Stimulated activated CD8-positive, alpha-beta memory T cell treated with anti-CD3 and anti-CD28 coated beads, Interleukin-4, amount 100 ng/mL, for 24 hours (primary cell): Measurements from ENCODE around the gene KCNK15.

Source experiments
- DNase-seq: peaks from one replicate; pipeline ENCODE4 v3.0.0-alpha.2; 2020; ENCODE audit warnings: low read depth

KCNK15 gene

DNA sequence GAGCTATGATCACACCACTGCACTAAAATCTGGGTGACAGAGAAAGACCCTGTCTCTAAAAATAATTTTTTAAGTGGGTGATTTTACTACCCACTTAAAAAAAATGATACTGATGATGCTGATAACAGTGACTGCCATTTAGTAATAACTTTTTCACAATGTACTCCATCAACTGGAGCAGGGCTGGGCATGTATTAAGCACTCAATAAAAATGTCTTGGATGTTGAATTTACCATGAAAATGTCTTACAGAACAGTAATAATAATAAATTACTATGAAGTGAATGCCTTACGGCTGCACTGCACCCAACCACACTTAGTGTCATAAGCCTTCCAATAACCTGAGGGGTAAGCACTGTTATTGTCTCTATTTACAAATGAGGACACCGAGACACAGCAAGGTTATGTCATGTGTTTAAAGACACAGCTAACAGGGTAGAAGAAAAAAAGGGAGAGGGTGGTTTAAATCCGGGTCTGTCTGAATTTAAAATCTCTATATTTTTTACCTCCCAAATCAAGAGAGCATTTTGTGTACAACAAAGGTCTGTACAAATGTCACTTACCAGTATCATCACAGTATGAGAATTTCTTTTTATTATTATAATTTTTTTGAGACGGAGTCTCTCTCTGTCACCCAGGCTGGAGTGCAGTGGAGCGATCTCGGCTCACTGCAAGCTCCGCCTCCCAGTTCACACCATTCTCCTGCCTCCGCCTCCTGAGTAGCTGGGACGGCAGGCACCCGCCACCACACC lies 43.2 kb downstream of the KCNK15 start:
- DNase-seq = no peak

DNA sequence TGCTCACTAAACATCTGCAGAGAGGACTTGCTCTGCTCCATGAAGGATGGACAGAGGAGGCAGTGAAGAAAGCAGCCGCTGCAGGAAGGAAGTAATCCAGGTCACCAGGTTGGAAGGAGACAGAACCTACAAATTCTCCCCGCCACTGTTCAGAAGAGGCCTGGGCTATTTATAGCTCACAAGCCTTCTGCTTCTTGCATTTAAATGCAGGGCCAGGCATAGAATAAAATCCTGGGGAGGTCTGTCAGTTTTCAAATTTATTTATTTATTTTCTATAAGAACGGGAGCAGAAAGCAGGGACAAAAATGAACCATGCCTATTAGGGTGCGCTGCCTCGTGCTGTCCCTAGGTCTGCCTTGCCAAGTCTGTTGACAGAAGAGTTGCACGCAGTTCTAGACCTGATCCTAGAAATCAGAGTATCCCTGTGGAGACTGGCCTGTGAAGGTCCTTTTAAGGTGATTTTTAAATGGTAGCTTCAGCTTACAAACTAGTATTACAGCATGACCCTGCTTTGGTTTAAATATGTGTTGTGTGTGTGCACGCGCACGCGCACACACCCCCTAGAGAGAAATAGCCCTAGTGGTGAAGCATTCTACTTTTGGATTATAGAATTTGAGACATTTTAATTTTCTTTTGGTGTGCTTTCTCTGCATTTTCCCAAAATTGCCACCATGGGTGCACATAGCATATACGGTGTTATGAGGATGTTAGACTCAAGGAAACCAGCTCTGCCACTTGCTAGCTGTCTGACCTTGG lies 45.2 kb downstream of the KCNK15 start:
- no peak for DNase-seq

DNA sequence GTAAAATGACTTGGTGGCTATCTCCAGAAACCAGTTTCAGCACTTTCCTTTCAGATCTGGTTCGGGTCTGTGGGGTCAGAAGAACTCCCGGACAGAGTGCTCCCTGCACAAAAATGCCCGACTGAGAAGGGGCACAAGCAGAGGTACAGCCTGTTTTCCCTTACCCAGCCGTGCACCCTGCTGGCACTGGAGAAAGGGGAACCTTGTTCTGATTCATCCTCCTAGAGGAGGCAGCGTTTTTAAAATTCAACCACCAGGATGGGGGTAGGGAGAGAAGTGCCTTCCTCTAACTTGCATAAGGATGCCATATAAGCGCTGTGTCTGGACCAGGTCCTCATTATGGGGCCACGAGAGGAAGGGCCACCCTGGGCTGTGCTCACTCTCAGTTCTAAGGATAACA lies 47.1 kb downstream of the KCNK15 start:
- no peak for DNase-seq

DNA sequence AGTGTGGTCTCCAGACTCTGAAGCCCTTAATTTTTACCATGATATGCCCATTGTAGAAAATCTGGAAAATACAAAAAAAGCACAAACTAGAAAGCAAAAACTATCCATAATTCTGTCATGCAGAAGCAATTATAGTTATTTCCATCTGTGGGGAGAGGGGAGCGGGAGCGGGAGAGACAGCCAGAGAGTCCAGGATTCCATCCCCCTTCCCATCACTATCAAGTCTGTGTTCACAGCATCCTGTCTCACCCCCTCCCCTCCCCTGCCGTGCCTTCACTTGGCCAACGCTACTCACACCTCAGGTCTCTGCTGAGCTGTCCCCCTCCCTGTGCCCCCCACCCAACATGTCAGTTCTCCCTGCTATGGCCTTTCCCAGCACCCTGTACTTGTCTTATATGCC lies 50.2 kb downstream of the KCNK15 start:
- DNase-seq = no peak

DNA sequence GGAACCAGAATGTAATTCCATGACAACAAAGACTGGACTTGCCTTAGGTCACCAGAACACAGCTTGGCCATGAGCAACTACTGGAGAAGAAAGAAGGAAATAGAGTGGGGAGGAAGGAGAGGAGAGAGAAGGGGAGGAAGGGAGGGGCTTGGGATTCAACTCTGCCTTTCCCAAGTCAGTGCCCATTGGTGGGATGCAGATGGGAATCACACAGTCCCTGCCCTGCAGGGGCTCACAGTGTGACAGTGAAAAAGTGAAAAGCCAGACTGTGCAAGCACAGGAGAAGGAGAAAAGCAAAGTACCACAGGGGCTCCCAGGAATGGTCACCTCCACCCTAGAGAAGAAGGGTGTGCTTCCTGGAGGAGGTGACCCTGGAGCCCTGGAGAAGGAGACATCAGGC lies 50.6 kb downstream of the KCNK15 start:
- no peak for DNase-seq

DNA sequence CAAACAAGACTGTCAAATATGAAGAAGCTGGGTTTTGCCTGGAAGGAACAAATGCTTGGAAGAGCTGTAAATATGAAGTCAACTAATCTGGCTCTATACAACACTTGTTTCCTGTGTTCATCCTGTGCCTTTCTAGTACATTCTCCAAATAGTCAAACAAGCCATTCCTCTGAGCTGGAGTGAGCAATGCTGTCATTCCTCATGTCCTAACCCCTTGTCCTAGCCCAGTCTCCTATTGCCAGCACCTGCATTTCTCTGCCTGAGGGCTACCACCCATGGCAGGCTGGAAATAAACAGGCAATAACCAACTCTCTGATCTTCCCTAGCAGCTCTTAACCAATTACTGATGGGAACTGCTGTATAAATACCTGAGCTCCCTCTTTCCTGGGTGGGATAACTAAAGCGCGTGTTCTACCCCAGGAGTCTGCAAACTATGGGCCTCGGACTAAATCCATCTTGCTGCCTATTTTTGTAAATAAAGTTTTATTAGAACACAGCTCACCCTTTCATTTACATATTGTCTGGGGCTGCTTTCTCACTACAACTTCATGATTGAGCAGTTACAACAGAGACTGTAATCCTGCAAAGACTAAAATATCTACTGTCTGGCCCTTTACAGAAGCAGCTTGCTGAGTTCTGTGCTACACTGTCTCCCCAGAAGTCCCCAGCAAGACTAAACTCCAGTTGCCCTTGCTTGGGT lies 51.2 kb downstream of the KCNK15 start:
- no peak for DNase-seq

DNA sequence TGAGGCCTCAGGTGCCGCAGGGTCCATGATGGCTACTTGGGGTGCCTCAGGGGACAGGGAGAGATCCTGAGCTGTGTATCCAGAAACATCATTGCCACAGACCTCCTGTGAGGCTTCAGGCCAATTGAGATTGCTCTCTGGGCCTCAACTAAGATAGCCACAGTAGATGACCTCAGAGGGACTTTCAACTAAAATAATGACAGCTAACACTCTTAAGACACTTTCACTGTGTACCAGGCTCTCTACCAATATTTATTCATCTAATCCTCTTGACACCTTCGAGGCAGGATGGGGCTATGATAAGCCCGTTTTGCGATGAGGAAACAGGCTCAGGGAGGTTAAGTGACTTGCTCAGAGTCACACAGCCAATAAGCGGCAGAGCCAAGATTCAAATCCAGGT lies 54.0 kb downstream of the KCNK15 start:
- no peak for DNase-seq

DNA sequence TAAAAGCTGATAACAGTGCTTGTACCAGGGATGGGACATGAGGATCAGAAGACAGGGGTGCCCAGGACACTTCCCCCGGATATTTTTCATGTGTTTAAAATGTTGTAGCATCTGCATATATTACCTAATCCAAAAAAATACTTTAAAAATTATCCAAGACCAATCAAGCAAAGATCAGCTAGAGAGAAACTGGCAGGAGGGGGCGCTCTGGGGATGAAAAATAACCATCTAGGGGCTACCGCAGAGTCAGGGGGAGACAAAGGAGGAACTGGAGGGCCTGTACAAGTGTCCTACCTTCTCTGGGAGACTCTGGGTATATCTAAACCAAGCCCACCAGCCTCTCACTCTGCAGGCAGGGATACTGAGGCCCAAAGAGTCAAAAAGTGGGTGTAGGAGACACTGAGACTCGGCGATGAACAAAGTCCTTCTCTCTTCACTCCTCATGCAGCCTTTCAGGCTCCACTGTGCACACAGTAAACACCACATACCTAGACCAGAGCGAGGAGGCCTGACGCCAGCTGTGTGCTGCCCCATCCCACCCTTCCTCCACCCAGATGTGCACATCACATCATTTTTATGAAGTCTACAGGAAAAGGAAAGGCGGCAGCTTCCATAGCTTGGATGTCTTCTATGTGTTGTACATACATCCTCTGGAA lies 54.9 kb downstream of the KCNK15 start:
- DNase-seq = no peak
